Ammon's horn (tissue), 1 donor: ENCODE data around the gene TMEM238L.
A peak's percentile ranks its signal among the peaks of the same experiment; 100 is the strongest.

ENCODE experiments used
- DNase-seq: peaks from one replicate; pipeline ENCODE4 v3.0.0-alpha.2; 2016; ENCODE audit warnings: low spot score

The TMEM238L gene

GRCh38 chr17:10804546-10804945 is 647 bp upstream of the TMEM238L start:
- no peak for DNase-seq

- no peak for DNase-seq
These were observed 549 bp downstream of the TMEM238L start for GRCh38 chr17:10803350-10803749.

DNA sequence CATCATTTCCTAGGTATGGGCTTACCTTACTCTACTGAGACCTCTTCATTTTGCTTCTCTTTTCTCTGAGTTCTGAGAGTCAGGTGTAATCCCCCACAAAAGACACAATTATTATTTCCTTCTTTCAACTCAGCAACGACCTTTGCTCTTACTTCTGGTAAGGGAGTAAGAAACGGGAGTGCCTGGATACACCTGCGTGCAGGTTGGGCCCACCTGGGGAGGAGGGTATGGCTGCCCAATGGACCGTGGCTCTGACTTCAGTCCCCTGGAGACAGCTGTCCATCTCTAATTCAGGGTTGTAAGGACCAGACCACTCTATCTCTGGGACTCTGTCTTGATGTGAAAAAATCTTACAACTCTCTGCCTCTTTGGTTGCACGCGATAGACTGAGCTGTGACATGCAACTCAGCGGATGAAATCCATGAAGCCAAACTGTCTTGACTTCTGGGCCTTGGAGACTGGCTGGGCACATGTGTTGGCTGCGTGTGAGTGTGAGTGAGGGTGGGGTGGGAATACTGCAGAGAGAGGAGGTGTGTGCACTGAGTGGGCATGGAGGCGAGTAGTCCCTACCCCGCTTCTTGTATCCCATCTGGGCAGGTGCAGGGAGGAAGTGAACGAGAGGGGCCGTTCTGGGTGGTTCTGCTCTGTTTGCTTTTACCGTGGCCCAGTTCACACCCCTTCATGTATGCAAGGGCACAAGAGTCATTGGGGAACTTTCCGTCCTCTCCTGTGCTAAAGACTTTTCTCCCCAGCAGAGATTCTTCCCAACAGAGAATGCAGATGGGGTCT is 1.2 kb downstream of the TMEM238L start:
- DNase-seq: no peak

GRCh38 chr17:10799407-10799806 is 4.5 kb downstream of the TMEM238L start:
- DNase-seq: no peak

DNA sequence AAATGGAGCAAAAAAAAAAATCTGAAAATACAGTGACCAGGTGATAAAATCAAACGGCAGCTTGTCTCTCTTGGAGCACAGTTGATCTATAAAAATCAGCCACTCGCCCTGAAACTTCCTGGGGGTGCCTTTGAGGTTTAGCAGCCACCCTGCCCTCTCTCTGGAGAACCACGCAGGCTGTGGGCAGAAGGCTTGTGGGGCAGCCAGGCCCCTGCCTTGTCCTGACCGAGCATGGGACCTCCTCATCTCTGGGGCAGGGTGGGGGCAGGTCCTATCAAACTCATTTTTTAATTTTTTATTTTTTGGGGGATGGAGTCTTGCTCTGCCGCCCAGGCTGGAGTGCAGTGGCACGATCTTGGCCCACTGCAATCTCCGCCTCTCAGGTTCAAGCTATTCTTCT is 5.0 kb downstream of the TMEM238L start:
- no peak for DNase-seq

DNA sequence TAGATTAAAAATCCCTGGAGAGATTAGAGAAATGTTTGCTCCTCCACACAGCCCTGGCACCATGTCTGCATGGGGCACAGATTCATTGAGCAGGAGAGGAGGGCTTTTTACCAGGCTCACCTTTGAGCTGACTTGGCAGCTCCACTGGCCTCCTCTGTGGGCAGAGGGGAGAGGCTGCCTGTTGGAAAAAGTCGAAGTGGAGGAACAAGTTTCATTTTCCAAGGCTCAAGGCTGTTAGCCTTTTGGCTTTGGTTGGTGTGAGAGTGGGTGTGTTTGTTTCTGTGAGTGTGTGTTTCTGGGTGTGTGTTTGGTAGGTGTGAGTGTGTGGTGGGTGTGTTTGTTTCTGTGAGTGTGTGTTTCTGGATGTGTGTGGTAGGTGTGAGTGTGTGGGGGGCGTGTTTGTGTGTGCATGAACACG is 5.6 kb downstream of the TMEM238L start:
- DNase-seq: peak; percentile 29

DNA sequence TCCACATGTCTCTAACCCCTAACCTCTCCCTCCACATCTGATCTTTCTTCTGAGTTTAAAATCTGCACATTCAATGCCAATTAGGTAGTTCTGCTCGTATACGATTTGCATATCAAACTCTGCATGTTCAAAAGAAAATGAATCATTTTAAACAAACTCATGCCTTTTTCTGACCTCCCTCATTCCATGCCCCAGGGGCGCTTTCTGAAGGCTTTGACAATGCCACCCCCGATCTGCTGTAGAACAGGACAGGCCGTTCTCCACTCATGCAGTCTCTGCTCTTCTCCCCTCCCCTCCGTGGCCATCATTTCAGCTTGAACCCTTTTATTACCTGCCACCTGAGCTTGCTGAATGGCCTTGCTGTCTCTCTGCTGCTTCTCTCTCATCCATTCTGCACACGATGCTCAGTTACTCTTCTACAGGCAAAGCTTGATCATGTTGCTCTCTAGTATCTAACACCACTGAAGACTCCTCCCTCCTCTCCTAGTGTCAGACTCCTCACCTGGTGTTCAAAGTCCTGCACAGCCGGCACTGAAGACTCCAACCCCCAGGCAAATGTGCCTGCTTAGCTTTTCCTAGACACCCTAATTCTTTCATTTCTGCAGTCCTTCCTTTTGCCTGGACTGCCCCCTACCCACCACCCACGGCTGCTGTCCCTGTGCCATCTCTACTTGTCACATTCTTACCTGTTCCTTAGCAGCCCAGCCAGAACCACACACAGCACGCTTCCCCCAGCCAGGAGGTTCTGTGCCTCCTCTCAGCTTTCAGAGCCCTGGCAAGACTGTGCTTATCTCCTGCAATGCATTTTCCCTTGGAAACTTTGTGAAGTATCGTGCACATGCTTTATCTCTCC is 6.2 kb downstream of the TMEM238L start:
- no peak for DNase-seq

- DNase-seq: no peak
These were observed 10.1 kb downstream of the TMEM238L start for GRCh38 chr17:10793816-10794215.

DNA sequence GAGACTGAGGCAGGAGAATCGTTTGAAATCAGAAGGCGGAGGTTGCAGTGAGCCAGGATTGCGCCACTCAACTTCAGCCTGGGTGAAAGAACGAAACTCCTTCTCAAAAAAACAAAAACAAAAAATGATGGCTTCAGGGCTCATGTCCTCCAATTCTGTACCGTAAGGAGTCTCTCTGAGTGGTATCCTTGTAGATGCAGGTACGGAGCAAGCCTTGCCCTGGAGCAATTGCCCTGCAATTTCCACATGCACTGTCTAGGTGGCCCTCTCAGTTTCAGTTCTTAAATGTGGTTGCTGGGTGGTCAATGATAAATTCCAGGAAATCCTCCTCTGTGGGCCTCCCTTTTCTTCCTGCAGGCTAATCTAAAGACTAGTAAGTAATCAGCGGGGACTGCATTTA is 10.6 kb downstream of the TMEM238L start:
- no peak for DNase-seq

DNA sequence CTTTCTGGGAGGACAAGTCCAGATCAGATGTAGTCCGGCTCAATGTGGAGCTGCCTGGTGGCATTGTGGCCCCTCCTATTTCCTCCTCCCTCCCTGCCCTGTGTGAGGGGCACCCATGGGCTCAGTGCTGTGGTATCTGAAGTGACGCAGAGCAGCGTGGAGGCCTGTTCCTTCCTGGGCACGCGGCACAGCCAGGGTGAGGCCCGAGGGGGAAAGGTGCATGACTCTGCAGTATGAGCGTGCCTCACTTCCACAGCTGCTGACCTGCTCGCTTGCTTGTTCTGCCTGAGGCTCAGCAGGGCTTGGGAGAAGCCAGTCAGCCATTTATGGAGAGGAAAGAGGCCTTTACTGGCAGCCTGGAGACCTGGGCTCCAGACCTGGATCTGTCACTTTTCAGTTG is 11.7 kb downstream of the TMEM238L start:
- no peak for DNase-seq

GRCh38 chr17:10790491-10791401 is 13.2 kb downstream of the TMEM238L start:
- DNase-seq: peak; percentile 23

DNA sequence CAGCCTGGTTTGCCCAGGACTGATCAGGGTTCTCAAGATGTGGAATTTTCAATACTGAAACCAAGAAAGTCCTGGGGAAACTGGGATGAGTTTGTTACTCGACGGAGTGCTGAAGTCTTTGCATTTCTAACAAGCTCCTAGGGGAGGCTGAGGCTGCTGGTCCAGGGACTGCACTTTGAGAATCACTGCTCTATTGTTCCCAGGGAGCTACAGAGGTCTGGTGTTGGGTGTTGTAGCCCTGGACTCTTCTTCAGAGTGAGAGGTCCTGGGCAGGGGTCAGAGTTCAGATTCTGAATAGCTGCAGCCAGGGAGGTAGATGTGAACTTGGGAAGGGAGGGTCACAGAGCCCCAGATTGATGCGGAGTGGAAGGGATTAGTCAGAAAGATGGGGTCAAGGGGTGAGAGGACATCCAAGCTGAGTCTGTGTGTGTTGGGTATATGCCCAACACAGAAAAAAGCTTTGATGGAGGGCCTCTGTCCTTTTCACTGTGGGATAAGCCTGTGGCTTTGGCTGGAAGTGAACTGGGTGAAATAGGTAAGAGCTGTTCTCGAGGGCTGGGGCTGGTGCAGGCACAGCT is 14.1 kb downstream of the TMEM238L start:
- no peak for DNase-seq

- DNase-seq: no peak
These were observed 16.4 kb downstream of the TMEM238L start for GRCh38 chr17:10787306-10788045.

DNA sequence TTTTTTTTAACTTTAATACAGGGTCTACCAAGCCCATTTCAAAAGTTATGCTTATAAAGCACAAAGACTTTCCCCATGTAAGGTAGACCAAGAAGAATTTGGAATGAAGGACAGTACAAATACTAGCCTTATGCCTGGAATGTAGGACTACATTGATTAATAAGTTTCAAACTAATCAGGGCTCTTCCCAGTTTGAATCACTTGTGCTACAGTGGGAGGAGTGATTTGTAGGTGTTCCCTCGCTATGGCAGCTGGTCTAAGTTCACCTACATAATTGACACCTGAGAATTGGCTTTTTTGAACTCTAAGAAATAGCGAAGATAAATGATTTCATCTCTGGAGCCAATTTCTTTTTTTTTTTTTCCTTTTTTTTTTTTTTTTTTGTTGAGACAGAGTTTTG is 18.6 kb downstream of the TMEM238L start:
- no peak for DNase-seq

DNA sequence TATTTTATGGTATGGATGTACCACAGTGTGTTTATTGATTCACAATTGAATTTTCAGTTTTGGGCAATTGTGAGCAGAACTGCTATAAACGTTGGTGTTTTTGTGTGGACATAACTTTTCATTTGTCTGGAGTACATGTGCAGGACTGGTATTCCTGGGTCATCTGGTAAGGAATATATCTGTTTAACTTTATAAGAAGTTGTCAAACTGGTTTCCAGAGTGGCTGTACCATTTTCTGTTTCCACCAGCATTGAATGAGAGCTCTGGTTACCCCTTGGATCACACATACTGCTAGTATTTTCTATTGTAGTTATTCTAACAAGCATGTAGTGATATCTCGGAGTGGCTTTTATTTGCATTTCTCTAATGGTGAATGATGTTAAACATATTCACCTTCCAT is 24.3 kb downstream of the TMEM238L start:
- no peak for DNase-seq

DNA sequence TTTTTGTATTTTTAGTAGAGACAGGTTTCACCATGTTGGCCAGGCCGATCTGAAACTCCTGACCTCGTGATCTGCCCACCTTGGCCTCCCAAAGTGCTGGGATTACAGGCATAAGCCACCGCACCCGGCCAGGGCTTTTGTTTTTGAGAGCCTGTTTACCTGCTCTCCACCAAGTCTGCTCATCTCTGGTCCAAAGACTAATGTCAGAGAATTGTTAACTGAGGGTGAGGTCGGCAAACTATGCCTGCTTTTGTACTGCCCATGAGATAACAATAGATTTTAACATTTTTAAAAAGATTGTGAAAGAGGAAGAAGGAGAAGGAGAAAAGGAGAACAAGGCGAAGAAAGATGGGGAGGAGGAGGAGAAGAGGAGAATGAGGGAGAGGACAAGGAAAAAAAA is 26.0 kb downstream of the TMEM238L start:
- no peak for DNase-seq

- no peak for DNase-seq
These were observed 26.6 kb downstream of the TMEM238L start for GRCh38 chr17:10777131-10777807.

- no peak for DNase-seq
These were observed 27.5 kb downstream of the TMEM238L start for GRCh38 chr17:10776381-10776780.

DNA sequence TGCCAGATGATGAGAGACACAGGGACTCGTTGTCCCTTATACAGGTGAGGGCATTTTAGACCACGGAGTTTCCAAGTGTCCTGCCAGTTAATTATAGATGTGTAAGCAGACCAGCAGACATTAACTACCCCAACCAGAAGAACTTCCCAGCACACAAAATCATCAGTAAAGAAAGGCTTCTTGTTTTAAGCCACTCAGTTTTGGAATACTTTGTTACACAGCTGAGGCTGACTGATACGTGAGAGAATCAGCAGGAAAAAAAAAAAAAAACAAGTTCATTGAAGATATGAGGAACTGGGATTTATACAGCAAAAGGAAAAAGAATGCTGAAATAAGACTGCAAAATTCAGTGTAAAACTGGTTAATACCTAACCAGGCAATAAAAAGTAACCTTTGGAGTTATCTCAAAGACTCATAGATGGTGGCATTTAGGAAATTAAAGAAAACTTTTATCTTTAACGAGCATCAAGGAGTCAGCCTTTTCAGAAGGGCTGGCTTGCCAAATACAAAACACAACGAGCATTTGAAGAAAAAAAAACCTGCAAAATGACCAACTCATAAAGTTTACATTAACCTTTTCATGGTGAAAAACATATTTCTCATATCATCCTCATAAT is 28.1 kb downstream of the TMEM238L start:
- DNase-seq: no peak

DNA sequence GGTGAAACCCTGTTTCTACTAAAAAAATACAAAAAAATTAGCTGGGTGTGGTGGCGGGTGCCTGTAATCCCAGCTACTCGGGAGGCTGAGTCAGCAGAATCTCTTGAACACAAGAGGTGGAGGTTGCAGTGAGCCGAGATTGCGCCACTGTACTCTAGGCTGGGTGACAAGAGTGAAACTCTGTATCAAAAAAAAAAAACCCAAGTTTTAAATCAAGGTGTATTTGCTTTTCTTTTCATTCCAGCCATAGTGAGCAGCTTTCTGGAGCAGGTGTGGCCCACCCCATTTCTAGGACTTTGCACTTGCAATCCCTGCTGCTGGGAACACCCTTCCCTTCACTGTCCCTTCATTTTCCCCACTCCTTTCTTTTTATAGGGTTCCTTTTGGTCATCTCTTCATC is 28.8 kb downstream of the TMEM238L start:
- no peak for DNase-seq
